Nephron progenitor cell (in vitro differentiated cells): Measurements from ENCODE around the gene ATXN7L3B.

Source experiments
- DNase-seq: peaks from one replicate; pipeline ENCODE4 v3.0.0; 2021
- H3K27ac Mint-ChIP-seq: 2 replicates; pipeline ENCODE4 v1.8.0; 2021; ENCODE audit warnings: mild to moderate bottlenecking, moderate library complexity, mixed read lengths
- H3K27me3 Mint-ChIP-seq: 2 replicates; pipeline ENCODE4 v1.8.0; 2021; ENCODE audit warnings: mild to moderate bottlenecking, low read depth, mixed read lengths; ENCODE audit not compliant: poor library complexity
- H3K36me3 Mint-ChIP-seq: 2 replicates; pipeline ENCODE4 v1.8.0; 2021; ENCODE audit warnings: low read depth, mixed read lengths
- H3K4me1 Mint-ChIP-seq: 2 replicates; pipeline ENCODE4 v1.8.0; 2021; ENCODE audit warnings: mixed read lengths
- H3K4me3 Mint-ChIP-seq: 2 replicates; pipeline ENCODE4 v1.8.0; 2021; ENCODE audit warnings: mild to moderate bottlenecking, moderate library complexity, mixed read lengths
- H3K9me3 Mint-ChIP-seq: 2 replicates; pipeline ENCODE4 v1.8.0; 2021; ENCODE audit warnings: mild to moderate bottlenecking, moderate library complexity, mixed read lengths
- CTCF ChIP-seq: fragments of 200-600 bp; sonication (generic); IDR thresholded peaks from 2 replicates; pipeline ENCODE4 v1.5.0; 2021; ENCODE audit warnings: antibody characterized with exemption

Gene ATXN7L3B

DNA sequence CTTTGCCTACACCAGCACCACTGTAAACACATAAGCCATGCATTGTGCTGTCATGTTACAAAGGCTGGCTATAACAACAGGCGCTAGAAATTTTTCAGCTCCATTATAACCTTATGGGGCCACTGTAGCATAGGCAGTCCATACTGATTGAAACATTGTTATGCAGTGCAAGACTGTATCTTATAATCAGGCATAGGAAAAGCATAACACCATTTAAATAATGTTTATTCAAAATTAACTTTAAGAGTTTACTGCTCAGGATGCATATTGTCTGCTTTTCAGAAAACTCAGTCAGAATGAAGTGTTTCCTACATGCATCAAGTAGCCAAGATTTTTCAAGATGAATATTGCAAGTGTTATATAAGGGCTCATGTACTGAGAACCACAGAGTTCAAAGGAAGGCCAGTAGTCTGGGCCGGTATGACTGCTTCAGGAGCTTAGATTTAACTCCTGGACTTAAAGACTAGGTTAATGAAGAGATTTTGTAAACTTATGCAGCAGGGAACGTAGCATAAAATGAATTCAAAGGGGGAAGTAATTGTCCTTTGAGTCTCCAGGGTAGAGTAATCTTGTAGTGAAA is 46.9 kb downstream of the ATXN7L3B start:
- Mint-ChIP-seq H3K9me3 (peaks cover 3% of the 10 kb centered on the region), H3K27me3 (no peaks in the 10 kb centered on the region), H3K4me1 (no peaks in the 10 kb centered on the region), H3K36me3 (no peaks in the 10 kb centered on the region), H3K4me3 (no peak overlapping the region), H3K27ac (no peak overlapping the region)
- TF ChIP-seq CTCF: no peak
- no peak for DNase-seq

DNA sequence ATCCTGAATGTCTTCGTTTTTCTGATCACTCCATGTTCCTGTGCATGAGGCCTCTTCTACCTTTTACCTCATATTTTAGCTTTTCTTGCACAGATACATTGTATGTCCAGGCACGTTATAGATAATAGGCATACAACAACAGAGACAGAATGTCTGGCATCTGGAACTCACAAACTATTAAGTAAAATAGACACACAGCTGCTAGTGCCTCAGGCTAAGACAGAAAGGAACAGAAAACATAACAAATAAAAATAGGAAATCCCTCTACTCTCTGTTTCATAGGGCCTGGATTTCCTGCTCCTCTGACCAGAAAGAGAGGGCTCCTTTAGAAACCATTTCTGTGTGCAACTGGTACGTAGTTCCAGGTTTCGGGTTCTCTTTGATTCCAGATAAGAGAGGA is 48.6 kb downstream of the ATXN7L3B start:
- Mint-ChIP-seq H3K36me3 (no peaks in the 10 kb centered on the region), H3K9me3 (peaks cover 3% of the 10 kb centered on the region), H3K4me1 (no peaks in the 10 kb centered on the region), H3K27ac (no peak overlapping the region), H3K27me3 (no peaks in the 10 kb centered on the region), H3K4me3 (no peak overlapping the region)
- no peak for TF ChIP-seq CTCF
- no peak for DNase-seq
